Skin of body (tissue), 3 donors: Measurements from ENCODE around the gene FOSL2. TPM values are rescaled to one million over a fixed set of nuclear protein-coding genes. Genes with fewer than 3 reads are reported as not detected.

Experiments
- DNase-seq: peaks from one replicate; lab custom pipeline; 2025; lab: John Stamatoyannopoulos, UW
- small RNA-seq: library from RNA; depleted of rRNA; stranded (forward); fragments of <200 nt; gene quantifications from one replicate; pipeline ENCODE3, GENCODE V24; 2014; ENCODE audit warnings: low replicate concordance
- total RNA-seq: library from RNA; depleted of rRNA; stranded (reverse); fragments of >200 nt; gene quantifications from one replicate; pipeline ENCODE4 v1.2.3, GENCODE V29; 2014

FOSL2 gene
- total RNA-seq, 1 donor from 2014 or later = 62.8 TPM

- no peak for DNase-seq
Observed at GRCh38 chr2:28449126-28449487, 56.4 kb downstream of the FOSL2 start.

GRCh38 chr2:28449488-28450395 is 57.1 kb downstream of the FOSL2 start:
- DNase-seq = no peak

- no peak for DNase-seq
Observed at GRCh38 chr2:28450901-28451565, 58.4 kb downstream of the FOSL2 start.

GRCh38 chr2:28451793-28452533 is 59.3 kb downstream of the FOSL2 start:
- no peak for DNase-seq

- no peak for DNase-seq
Observed at GRCh38 chr2:28452534-28453081, 60.0 kb downstream of the FOSL2 start.

- DNase-seq = no peak
Observed at GRCh38 chr2:28453396-28453795, 60.7 kb downstream of the FOSL2 start.

GRCh38 chr2:28454016-28454930 is 61.6 kb downstream of the FOSL2 start:
- no peak for DNase-seq

GRCh38 chr2:28457237-28457636 is 64.6 kb downstream of the FOSL2 start:
- DNase-seq = no peak

- DNase-seq = no peak
Observed at GRCh38 chr2:28461056-28461455, 68.4 kb downstream of the FOSL2 start.

GRCh38 chr2:28462122-28462521 is 69.5 kb downstream of the FOSL2 start:
- DNase-seq = no peak

GRCh38 chr2:28463211-28463816 is 70.7 kb downstream of the FOSL2 start:
- DNase-seq = no peak

GRCh38 chr2:28463893-28464292 is 71.2 kb downstream of the FOSL2 start:
- no peak for DNase-seq

GRCh38 chr2:28465148-28465885 is 72.7 kb downstream of the FOSL2 start:
- DNase-seq = no peak

Small RNA genes lying within 50 kb of the gene (small RNA-seq; reads per million reads assigned to genes)
- gene AC104695.3 = not detected
- not detected for gene SNRPGP7

Other genes starting within 250 kb of the FOSL2 start
- 7.2 TPM for gene PLB1, start 103.2 kb downstream of the FOSL2 start, total RNA-seq